ENCODE results near the gene GOLPH3L.

Gene GOLPH3L

DNA sequence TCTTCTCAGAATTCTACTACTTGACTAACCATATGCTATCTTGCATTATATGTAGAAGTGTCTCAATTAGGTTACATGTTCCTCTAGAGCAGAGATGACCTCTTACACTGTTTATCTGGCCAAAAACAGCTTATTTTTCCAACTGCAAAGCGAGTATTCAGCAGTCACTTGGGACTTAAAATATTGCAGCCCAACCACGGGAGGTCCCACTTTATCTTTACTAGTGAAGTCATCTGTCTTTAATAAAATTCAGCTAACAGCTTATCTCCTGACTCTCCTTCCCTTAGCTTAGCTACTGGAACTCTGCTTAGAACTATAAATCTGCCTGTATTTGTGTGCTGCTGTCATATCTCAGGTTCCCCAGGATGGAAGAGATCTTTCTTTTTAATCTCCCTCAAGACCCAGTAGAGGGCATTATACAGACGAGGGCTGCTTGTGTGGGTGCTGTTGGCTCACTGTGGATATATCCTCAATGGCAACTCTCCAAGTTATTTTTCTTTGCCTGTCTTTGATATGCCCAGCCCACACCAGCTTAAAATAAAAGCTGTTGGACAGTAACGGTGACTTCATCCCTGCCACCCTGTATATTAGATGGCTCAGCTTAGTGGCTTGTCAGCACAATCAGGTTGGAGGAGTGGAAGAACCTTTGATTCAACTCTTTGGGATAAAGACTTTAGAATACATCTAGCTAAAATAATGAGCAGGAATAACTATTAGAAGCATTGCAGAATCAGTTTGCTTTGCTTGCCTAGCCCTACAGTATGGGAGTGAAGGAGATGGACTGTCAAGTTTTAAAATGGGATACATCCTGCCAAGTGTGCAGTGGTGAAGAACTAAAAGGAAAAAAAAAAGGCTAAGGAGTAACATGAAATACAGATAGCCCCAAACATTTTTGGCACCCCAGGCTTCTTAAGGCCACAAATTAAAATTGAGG is 77.1 kb downstream of the GOLPH3L start (continued):
- TF ChIP-seq KLF17 (tag by site-specific recombination; IDR thresholded peaks at IDR 0.05) (peak; percentile 21; the same call in 1 of the 2 replicates), ZNF423 (tag by site-specific recombination; IDR thresholded peaks at IDR 0.05) (no peak)

DNA sequence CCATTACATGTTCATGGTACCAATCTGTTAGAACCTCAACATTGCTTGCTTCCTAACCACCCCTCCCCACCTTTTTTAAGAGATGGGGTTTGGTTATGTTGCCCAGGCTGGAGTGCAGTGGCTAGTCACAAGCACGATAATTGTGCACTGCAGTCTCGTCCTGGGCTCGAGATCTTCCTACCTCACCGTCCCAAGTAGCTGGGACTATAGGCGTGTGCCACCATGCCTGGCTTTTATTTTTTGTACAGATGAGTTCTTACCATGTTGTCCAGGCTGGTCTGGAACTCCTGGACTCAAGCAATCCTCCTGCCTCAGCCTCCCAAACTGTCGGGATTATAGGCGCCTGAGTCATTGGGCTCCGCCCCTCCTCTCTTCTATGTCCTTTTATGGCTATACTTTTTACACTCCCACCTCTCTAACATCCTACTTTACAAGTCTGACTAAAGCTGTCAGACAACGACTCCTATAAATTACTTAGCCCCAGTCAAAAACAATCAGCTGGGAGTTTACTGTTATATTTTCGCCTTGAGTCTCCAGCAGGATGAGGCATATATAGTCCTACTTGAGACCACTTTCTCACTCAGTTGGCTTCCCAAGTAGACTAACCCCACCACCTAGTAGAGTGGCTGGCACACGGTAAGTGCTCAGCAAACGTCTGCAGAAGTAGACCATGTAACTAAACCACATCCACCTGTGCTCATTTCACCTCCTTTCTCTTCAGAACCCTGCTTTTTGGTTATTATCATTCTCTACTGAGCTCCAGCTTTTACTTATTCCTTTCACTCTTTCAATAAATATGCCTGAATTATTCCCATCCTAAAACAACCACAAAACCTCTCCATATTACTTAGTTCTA is 81.4 kb downstream of the GOLPH3L start:
- ChIA-PET POLR2A (interaction anchor here (1.5 to 2.3 kb wide), 3 partner anchors 9 to 36 kb away, joined by 4 to 11 read pairs (median 6); partner anchors contain the start of genes ENSA and MCL1), CTCF (interaction anchor here (0.6 to 0.9 kb wide), 3 partner anchors 45 to 56 kb away, joined by 3 to 4 read pairs (median 3); no protein-coding TSS in a partner anchor)
- Histone ChIP-seq H3K4me3 (ENCODE audit: low read depth, low read length) (no peak overlapping the region), H3K36me3 (ENCODE audit: control insufficient read depth in 2 of 2, insufficient read depth in 1 of 2, low read length in 2 of 2) (peaks cover 13 to 75% of the 10 kb centered on the region in 2 experiments; a peak in 2 of 3 replicates), H3K4me1 (ENCODE audit: control insufficient read depth, insufficient read depth, low read length) (peaks cover 9% of the 10 kb centered on the region), H3K27ac (ENCODE audit: extremely low read depth, low read depth, low read length) (no peak overlapping the region), H3K9me3 (ENCODE audit: control insufficient read depth, insufficient read depth, low read depth, low read length) (no peaks in the 10 kb centered on the region)
- TF ChIP-seq, protein P1, sequence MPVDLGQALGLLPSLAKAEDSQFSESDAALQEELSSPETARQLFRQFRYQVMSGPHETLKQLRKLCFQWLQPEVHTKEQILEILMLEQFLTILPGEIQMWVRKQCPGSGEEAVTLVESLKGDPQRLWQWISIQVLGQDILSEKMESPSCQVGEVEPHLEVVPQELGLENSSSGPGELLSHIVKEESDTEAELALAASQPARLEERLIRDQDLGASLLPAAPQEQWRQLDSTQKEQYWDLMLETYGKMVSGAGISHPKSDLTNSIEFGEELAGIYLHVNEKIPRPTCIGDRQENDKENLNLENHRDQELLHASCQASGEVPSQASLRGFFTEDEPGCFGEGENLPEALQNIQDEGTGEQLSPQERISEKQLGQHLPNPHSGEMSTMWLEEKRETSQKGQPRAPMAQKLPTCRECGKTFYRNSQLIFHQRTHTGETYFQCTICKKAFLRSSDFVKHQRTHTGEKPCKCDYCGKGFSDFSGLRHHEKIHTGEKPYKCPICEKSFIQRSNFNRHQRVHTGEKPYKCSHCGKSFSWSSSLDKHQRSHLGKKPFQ (tag by site-specific recombination; IDR thresholded peaks at IDR 0.05), result no peak
- TF ChIP-seq ZNF514 (tag by site-specific recombination; IDR thresholded peaks at IDR 0.05) (no peak), GLI4 (tag by site-specific recombination; IDR thresholded peaks at IDR 0.05) (no peak), ZNF324 (tag by site-specific recombination; IDR thresholded peaks at IDR 0.05) (no peak), ZNF624 (tag by site-specific recombination; IDR thresholded peaks at IDR 0.05) (no peak), ZBTB8A (tag by site-specific recombination; IDR thresholded peaks at IDR 0.05) (no peak), MZF1 (tag by site-specific recombination; IDR thresholded peaks at IDR 0.05; ENCODE audit: borderline replicate concordance) (no peak), ZFP37 (tag by site-specific recombination; IDR thresholded peaks at IDR 0.05) (no peak), KLF1 (tag by site-specific recombination; IDR thresholded peaks at IDR 0.05) (0 out of 2 replicates have a peak, but pooled peaks have one; percentile 3), ZNF596 (tag by site-specific recombination; IDR thresholded peaks at IDR 0.05) (no peak), ZNF19 (tag by site-specific recombination; IDR thresholded peaks at IDR 0.05; ENCODE audit: low read depth) (no peak), ZNF16 (tag by site-specific recombination; IDR thresholded peaks at IDR 0.05; ENCODE audit: low read depth) (no peak), OVOL3 (tag by site-specific recombination; IDR thresholded peaks at IDR 0.05) (no peak), PRDM1 (tag by site-specific recombination; IDR thresholded peaks at IDR 0.05) (peak; percentile 90), BCL11B (tag by site-specific recombination; IDR thresholded peaks at IDR 0.05; ENCODE audit: low read depth) (no peak), ZNF560 (tag by site-specific recombination; IDR thresholded peaks at IDR 0.05; ENCODE audit: borderline replicate concordance) (no peak), WT1 (tag by site-specific recombination; IDR thresholded peaks at IDR 0.05) (peak; percentile 44), ZNF645 (tag by site-specific recombination; IDR thresholded peaks at IDR 0.05) (no peak)
- TF ChIP-seq, protein P2, sequence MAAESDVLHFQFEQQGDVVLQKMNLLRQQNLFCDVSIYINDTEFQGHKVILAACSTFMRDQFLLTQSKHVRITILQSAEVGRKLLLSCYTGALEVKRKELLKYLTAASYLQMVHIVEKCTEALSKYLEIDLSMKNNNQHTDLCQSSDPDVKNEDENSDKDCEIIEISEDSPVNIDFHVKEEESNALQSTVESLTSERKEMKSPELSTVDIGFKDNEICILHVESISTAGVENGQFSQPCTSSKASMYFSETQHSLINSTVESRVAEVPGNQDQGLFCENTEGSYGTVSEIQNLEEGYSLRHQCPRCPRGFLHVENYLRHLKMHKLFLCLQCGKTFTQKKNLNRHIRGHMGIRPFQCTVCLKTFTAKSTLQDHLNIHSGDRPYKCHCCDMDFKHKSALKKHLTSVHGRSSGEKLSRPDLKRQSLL (tag by site-specific recombination; IDR thresholded peaks at IDR 0.05), result peak; percentile 31; the same call in 1 of the 2 replicates
- TF ChIP-seq, protein P3, sequence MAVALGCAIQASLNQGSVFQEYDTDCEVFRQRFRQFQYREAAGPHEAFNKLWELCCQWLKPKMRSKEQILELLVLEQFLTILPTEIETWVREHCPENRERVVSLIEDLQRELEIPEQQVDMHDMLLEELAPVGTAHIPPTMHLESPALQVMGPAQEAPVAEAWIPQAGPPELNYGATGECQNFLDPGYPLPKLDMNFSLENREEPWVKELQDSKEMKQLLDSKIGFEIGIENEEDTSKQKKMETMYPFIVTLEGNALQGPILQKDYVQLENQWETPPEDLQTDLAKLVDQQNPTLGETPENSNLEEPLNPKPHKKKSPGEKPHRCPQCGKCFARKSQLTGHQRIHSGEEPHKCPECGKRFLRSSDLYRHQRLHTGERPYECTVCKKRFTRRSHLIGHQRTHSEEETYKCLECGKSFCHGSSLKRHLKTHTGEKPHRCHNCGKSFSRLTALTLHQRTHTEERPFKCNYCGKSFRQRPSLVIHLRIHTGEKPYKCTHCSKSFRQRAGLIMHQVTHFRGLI (tag by site-specific recombination; IDR thresholded peaks at IDR 0.05), result no peak
- TF ChIP-seq, protein P4, sequence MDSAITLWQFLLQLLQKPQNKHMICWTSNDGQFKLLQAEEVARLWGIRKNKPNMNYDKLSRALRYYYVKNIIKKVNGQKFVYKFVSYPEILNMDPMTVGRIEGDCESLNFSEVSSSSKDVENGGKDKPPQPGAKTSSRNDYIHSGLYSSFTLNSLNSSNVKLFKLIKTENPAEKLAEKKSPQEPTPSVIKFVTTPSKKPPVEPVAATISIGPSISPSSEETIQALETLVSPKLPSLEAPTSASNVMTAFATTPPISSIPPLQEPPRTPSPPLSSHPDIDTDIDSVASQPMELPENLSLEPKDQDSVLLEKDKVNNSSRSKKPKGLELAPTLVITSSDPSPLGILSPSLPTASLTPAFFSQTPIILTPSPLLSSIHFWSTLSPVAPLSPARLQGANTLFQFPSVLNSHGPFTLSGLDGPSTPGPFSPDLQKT (IDR thresholded peaks at IDR 0.05; ENCODE audit: borderline replicate concordance, low read depth, low read length), result no peak
- TF ChIP-seq, protein P5, sequence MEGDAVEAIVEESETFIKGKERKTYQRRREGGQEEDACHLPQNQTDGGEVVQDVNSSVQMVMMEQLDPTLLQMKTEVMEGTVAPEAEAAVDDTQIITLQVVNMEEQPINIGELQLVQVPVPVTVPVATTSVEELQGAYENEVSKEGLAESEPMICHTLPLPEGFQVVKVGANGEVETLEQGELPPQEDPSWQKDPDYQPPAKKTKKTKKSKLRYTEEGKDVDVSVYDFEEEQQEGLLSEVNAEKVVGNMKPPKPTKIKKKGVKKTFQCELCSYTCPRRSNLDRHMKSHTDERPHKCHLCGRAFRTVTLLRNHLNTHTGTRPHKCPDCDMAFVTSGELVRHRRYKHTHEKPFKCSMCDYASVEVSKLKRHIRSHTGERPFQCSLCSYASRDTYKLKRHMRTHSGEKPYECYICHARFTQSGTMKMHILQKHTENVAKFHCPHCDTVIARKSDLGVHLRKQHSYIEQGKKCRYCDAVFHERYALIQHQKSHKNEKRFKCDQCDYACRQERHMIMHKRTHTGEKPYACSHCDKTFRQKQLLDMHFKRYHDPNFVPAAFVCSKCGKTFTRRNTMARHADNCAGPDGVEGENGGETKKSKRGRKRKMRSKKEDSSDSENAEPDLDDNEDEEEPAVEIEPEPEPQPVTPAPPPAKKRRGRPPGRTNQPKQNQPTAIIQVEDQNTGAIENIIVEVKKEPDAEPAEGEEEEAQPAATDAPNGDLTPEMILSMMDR (tag by site-specific recombination; IDR thresholded peaks at IDR 0.05), result no peak

All from HEK293 (cell line).